ENCODE measurements around the gene ITIH3. TPM values are rescaled to one million over a fixed set of nuclear protein-coding genes. Genes with fewer than 3 reads are reported as not detected.

The ITIH3 gene
- total RNA-seq, 4 donors from 2014 or later: 0.27 to 1.6 TPM; not detected in 2

DNA sequence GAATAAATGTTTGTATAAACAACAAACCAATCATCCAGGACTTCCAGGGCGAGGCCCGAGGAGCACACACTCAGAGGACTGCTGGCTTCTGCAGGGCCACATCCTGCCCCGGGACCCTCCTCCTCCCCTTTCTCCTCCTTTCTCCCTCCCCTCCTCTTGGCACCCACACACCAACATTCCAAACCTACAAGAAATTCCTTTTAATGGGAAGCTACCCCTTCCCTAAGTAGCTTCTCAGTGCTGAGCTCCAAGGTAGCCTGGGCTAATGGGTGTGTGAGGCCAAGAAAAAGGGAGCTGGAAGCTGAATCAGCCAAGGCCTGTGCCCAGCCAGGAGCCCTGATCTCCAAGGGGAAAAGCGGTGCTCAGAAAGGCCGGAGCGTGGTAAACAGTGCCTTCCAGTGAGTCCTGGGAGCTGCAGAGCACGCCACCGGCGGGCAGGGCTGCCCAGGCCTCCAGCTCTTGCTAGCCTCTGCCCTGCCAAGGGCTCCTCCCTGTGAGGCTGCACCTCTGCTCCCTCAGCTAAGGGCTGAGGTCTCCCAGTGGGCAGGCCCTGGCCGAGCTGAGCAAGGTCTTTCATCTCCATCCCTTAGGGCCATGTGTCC, 3.9 kb downstream of the ITIH3 start:
- no peaks in the 10 kb centered on the region for H3K4me1 ChIP-seq
- H3K36me3 ChIP-seq: no peaks in the 10 kb centered on the region
- intact Hi-C loops (cut with DNase I; ENCODE audit: low total_unique reads) (no loop called here), in situ Hi-C loops (cut with MboI; ENCODE audit: low pct_ligation_motif_present in 1 of 4, low pct_unique_long_range_greater_than_20kb in 1 of 4, low sequenced_read_pairs in 3 of 4) (no loop called here)
- no peak for TF ChIP-seq POLR2AphosphoS5 (IDR thresholded peaks at IDR 0.05)
- TF ChIP-seq, protein P1, sequence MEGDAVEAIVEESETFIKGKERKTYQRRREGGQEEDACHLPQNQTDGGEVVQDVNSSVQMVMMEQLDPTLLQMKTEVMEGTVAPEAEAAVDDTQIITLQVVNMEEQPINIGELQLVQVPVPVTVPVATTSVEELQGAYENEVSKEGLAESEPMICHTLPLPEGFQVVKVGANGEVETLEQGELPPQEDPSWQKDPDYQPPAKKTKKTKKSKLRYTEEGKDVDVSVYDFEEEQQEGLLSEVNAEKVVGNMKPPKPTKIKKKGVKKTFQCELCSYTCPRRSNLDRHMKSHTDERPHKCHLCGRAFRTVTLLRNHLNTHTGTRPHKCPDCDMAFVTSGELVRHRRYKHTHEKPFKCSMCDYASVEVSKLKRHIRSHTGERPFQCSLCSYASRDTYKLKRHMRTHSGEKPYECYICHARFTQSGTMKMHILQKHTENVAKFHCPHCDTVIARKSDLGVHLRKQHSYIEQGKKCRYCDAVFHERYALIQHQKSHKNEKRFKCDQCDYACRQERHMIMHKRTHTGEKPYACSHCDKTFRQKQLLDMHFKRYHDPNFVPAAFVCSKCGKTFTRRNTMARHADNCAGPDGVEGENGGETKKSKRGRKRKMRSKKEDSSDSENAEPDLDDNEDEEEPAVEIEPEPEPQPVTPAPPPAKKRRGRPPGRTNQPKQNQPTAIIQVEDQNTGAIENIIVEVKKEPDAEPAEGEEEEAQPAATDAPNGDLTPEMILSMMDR (IDR thresholded peaks at IDR 0.05): no peak
- no peak for TF ChIP-seq EP300 (IDR thresholded peaks at IDR 0.05; ENCODE audit: low read depth)
- TF ChIP-seq POLR2A (IDR thresholded peaks at IDR 0.05): no peak
- H3K27ac ChIP-seq: no peak overlapping the region
- H3K27me3 ChIP-seq: no peaks in the 10 kb centered on the region
- no peak overlapping the region for H3K4me3 ChIP-seq
- DNase-seq: no peak
- WGBS, 2 donors (ENCODE audit: low coverage in 1 of 2): 70 to 82% methylated on average over 2 to 10 of the region's 10 CpGs
- no peaks in the 10 kb centered on the region for H3K9me3 ChIP-seq

DNA sequence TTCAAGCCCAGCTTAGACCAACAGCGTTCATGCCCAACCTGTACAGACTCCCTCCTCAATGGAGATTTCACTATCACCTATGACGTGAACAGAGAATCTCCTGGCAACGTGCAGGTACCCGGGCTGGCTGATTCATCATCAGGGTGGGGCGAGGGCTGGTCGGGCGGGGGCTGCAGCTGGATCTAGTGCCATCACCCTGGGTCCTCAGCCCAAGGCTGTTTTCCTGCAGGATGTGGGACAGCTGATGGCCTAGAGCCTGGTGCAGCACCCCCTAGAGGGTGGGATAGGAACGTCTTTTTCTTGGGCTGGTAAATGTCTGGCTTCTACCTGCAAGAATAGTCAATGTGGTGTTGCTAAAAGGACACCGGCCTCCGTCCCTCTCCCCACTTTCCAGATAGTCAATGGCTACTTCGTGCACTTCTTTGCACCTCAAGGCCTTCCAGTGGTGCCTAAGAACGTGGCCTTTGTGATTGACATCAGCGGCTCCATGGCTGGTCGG, 4.4 kb downstream of the ITIH3 start:
- Histone ChIP-seq H3K4me3 (no peak overlapping the region), H3K9me3 (no peaks in the 10 kb centered on the region), H3K36me3 (no peaks in the 10 kb centered on the region), H3K4me1 (no peaks in the 10 kb centered on the region), H3K27ac (no peak overlapping the region), H3K27me3 (no peaks in the 10 kb centered on the region)
- in situ Hi-C loops (cut with MboI; ENCODE audit: low pct_ligation_motif_present in 1 of 4, low pct_unique_long_range_greater_than_20kb in 1 of 4, low sequenced_read_pairs in 3 of 4) (no loop called here), intact Hi-C loops (cut with DNase I; ENCODE audit: low total_unique reads) (no loop called here)
- 59% methylated on average over 14 of the region's 14 CpGs; no CpG with 5 or more reads in 1 of the 2 donors for WGBS, 2 donors (ENCODE audit: low coverage in 1 of 2)
- TF ChIP-seq, protein P1 (IDR thresholded peaks at IDR 0.05): peak in 3 of 5 experiments; percentile 35 to 44 (median 39)
- TF ChIP-seq EP300 (IDR thresholded peaks at IDR 0.05; ENCODE audit: low read depth): no peak
- DNase-seq: peak; percentile 17

DNA sequence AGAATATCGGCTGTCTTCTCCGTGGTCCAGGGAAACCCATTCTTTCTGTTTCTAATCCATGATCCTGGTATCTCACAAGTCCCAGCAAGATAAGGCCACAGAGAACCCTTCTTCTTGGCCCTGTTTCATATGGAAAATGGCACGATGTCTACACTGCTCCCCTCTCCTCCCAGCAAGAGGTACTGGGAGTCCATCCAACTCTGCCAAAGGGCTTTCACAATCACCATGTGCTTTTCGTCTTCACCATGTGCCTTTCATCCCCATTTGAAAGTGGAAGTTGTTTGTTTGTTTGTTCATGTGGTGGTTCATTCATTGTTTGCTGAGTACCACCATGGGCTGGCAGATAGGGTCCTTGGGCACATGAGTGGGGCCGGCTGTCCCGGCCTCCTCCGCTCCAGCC, 5.5 kb downstream of the ITIH3 start:
- no peak for DNase-seq
- no peak overlapping the region for H3K27ac ChIP-seq
- H3K9me3 ChIP-seq: no peaks in the 10 kb centered on the region
- H3K4me3 ChIP-seq: no peak overlapping the region
- H3K4me1 ChIP-seq: no peaks in the 10 kb centered on the region
- WGBS, 2 donors (ENCODE audit: low coverage in 1 of 2): 85% methylated on average over 7 of the region's 7 CpGs; no CpG with 5 or more reads in 1 of the 2 donors
- TF ChIP-seq EP300 (IDR thresholded peaks at IDR 0.05; ENCODE audit: low read depth) (no peak), POLR2AphosphoS5 (IDR thresholded peaks at IDR 0.05) (no peak), POLR2A (IDR thresholded peaks at IDR 0.05) (no peak)
- TF ChIP-seq, protein P1 (IDR thresholded peaks at IDR 0.05): no peak
- H3K36me3 ChIP-seq: no peaks in the 10 kb centered on the region
- intact Hi-C loops (cut with DNase I; ENCODE audit: low total_unique reads): no loop called here
- H3K27me3 ChIP-seq: no peaks in the 10 kb centered on the region
- in situ Hi-C loops (cut with MboI; ENCODE audit: low pct_ligation_motif_present in 1 of 4, low pct_unique_long_range_greater_than_20kb in 1 of 4, low sequenced_read_pairs in 3 of 4): no loop called here

DNA sequence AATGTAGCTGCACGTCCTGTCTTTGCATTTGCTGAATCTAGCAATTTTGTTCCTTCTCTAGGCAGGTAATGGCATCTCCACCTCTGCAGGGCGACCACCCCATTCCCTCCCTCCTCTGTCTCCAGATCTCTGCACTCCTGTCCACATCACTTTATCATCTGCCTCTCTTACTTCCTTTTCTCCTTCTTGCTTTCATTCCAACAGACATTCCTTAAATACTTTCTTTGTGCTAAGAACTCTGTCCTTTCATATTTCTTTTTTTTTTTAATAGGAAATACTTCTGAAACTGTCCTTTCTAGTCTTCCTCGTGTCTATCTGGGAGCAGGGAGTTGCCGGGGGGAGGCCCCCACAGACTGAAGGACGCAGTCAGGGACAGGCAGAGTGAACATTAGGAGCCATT, 7.2 kb downstream of the ITIH3 start:
- DNase-seq: no peak
- Histone ChIP-seq H3K27me3 (no peaks in the 10 kb centered on the region), H3K9me3 (no peaks in the 10 kb centered on the region), H3K4me3 (no peak overlapping the region), H3K27ac (no peak overlapping the region), H3K4me1 (no peaks in the 10 kb centered on the region), H3K36me3 (no peaks in the 10 kb centered on the region)
- TF ChIP-seq POLR2A (IDR thresholded peaks at IDR 0.05) (no peak), EP300 (IDR thresholded peaks at IDR 0.05; ENCODE audit: low read depth) (no peak)
- TF ChIP-seq, protein P1 (IDR thresholded peaks at IDR 0.05): no peak
- in situ Hi-C loops (cut with MboI; ENCODE audit: low pct_ligation_motif_present in 1 of 4, low pct_unique_long_range_greater_than_20kb in 1 of 4, low sequenced_read_pairs in 3 of 4): no loop called here
- intact Hi-C loops (cut with DNase I; ENCODE audit: low total_unique reads): no loop called here
- 31 to 74% methylated on average over 2 to 5 of the region's 5 CpGs for WGBS, 2 donors (ENCODE audit: low coverage in 1 of 2)

Measured in transverse colon (tissue), 4 donors.